Measurements from ENCODE around the gene GSX1. TPM values are rescaled to one million over a fixed set of nuclear protein-coding genes. Genes with fewer than 3 reads are reported as not detected.

The GSX1 gene
- total RNA-seq, 1 experiment from 2014 or later, result not detected

- TF ChIP-seq, protein P1, sequence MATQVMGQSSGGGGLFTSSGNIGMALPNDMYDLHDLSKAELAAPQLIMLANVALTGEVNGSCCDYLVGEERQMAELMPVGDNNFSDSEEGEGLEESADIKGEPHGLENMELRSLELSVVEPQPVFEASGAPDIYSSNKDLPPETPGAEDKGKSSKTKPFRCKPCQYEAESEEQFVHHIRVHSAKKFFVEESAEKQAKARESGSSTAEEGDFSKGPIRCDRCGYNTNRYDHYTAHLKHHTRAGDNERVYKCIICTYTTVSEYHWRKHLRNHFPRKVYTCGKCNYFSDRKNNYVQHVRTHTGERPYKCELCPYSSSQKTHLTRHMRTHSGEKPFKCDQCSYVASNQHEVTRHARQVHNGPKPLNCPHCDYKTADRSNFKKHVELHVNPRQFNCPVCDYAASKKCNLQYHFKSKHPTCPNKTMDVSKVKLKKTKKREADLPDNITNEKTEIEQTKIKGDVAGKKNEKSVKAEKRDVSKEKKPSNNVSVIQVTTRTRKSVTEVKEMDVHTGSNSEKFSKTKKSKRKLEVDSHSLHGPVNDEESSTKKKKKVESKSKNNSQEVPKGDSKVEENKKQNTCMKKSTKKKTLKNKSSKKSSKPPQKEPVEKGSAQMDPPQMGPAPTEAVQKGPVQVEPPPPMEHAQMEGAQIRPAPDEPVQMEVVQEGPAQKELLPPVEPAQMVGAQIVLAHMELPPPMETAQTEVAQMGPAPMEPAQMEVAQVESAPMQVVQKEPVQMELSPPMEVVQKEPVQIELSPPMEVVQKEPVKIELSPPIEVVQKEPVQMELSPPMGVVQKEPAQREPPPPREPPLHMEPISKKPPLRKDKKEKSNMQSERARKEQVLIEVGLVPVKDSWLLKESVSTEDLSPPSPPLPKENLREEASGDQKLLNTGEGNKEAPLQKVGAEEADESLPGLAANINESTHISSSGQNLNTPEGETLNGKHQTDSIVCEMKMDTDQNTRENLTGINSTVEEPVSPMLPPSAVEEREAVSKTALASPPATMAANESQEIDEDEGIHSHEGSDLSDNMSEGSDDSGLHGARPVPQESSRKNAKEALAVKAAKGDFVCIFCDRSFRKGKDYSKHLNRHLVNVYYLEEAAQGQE (IDR thresholded peaks at IDR 0.05; ENCODE audit: low read depth), result no peak
- no peak for TF ChIP-seq ELF1 (IDR thresholded peaks at IDR 0.05; ENCODE audit: borderline replicate concordance, low read depth)
- peak; percentile 47; the same call in 1 of the 2 replicates for TF ChIP-seq MAX (IDR thresholded peaks at IDR 0.05)
- no peak for TF ChIP-seq CBX3 (IDR thresholded peaks at IDR 0.05; ENCODE audit: low read depth)
- no peak for TF ChIP-seq EZH2 (IDR thresholded peaks at IDR 0.05)
- TF ChIP-seq SIN3A (IDR thresholded peaks at IDR 0.05; ENCODE audit: low read depth), result no peak
- no peak for TF ChIP-seq ZFX (IDR thresholded peaks at IDR 0.05)
- TF ChIP-seq ZNF274 (IDR thresholded peaks at IDR 0.05; ENCODE audit: low read depth, low read length), result no peak
- no peak for TF ChIP-seq EZH2phosphoT487 (IDR thresholded peaks at IDR 0.05; ENCODE audit: borderline replicate concordance)
- TF ChIP-seq JUND (IDR thresholded peaks at IDR 0.05), result no peak
- no peak for TF ChIP-seq SP1 (IDR thresholded peaks at IDR 0.05; ENCODE audit: low read depth)
- 0 out of 2 replicates have a peak, but pooled peaks have one; percentile 11 for TF ChIP-seq FOSL1 (IDR thresholded peaks at IDR 0.05; ENCODE audit: low read depth)
- TF ChIP-seq SRF (IDR thresholded peaks at IDR 0.05; ENCODE audit: low read depth), result no peak
These were observed 34.4 kb downstream of the GSX1 start (continued) for GRCh38 chr13:27826379-27827353.
